Stimulated activated CD8-positive, alpha-beta memory T cell treated with anti-CD3 and anti-CD28 coated beads, Interleukin-4, amount 100 ng/mL, for 24 hours (primary cell): ENCODE data around the gene DOCK10.
"Not testable (repeated sequence)": the region's sequence is repeated elsewhere in the genome, so short reads cannot be mapped to it uniquely, and the experiment has no call there.

Experiments used
- DNase-seq: peaks from one replicate; pipeline ENCODE4 v3.0.0-alpha.2; 2020; ENCODE audit warnings: low read depth

The DOCK10 gene

DNA sequence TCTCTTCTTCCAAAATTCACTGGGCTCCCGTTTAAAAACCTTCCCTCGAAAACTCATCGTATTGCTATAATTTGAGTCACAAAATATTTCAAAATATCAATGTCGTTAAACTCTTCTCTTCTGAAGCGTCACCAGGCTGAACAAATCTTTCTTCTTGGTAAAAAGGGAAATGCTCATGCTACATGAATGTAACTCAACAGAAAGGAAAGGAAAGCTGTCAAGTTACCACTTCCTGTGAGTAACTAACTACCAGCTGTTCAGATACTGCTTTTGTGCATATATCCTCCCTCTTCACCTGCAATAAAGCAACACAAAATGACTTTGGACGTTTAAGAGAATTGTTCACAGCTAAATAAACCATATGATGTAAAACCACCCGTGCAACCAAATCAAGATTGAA lies 95.4 kb downstream of the DOCK10 start:
- DNase-seq: no peak

- no peak for DNase-seq
Observed at GRCh38 chr2:224944707-224945547, 97.3 kb downstream of the DOCK10 start.

DNA sequence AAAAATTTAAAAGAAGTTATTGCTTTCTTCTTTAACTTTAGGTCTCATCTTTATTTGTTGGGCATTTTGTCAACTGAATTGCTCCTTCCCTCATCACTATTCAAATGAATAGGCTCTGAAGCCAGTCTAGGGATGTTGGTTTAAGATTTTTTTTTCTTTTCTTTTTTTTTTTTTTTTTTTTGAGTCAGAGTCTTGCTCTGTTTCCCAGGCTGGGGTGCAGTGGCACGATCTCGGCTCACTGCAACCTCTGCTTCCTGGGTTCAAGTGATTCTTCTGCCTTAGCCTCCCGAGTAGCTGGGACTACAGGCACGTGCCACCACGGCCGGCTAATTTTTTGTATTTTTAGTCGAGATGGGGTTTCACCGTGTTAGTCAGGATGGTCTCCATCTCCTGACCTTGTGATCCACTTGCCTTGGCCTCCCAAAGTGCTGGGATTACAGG lies 98.6 kb downstream of the DOCK10 start:
- not testable (repeated sequence) for DNase-seq

DNA sequence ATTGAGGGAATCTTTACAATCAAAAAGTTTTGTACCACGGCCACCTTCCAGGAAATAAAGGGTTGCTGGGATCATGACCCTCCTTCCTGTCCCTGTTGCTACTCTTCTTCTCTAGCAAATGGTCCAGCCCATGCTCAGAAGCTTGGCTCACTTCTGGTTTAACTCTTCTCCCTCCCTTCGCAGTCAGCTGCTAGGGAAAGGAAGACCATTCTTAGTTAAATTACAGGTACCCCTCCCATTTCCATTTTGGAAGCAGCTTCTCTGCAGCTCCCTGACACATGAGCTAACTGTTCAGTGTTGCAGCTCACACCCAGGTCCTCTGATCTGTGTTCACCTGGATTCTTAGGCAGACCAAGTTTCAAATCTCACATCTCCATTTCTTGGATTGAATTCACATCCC lies 100.3 kb downstream of the DOCK10 start:
- DNase-seq: no peak

DNA sequence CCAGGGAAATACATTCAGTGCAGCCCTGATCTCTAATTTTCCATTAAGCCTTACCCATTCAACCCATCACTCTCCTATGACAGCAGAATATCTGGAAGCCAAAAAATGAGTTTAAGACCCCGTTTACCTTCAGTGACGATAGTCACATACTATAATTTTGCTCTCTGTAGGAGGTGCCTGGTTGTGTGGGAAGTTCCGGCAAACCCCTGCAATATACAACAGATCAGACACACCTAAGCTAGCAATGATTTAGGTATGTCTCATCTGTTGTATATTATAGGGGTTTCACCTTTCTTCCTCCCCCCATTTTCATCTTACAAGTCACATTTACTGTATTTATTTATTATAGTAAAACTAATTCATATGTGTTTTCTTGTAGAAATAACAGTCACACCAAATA lies 101.7 kb downstream of the DOCK10 start:
- DNase-seq: no peak

DNA sequence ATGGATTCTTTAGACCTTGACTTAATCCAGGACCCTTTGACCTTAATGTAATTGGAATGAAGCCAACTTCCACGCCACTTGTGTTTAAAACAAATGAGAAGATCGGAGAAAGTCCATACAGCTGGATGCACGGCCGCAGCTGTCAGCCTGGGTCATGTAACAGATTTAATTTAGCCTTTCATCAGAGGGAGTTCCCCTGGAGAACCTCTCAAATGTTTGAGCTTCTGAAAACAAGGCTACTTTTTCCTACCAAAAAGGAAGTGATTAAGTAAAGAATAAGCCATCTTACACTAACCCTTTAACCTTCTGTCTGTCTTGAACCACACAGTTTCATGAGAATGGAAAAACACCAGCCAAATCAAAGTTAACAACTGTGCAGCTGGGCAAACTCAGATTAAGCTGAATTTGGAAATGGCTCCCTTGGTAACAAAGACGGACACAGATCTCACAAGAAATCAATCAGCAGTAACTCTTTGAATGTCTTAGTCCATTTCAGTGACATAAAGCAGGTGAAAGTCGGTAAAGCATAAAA lies 103.6 kb downstream of the DOCK10 start:
- no peak for DNase-seq

GRCh38 chr2:224937887-224938286 lies 104.4 kb downstream of the DOCK10 start:
- no peak for DNase-seq

- DNase-seq: no peak
Observed at GRCh38 chr2:224934526-224935188, 107.6 kb downstream of the DOCK10 start.

- DNase-seq: no peak
Observed at GRCh38 chr2:224933431-224933830, 108.8 kb downstream of the DOCK10 start.

DNA sequence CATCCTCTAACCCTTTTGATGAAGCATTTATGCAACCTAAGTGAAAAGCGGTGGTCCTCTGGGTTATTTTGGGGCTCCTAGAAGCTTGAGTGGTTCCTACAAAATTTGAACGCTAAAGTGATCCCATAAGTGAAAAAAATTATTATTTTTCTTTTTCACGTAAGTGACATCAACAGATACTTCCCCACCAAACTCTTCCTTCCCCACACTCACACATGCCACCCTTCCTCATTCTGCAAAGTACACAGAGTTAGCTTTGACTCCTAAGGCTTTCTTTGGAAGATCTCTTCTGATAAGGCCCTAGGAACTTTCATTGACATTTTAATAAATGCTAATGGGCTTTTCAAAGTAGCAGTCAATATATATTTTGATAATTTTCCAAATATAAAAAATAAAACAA lies 109.7 kb downstream of the DOCK10 start:
- DNase-seq: no peak

GRCh38 chr2:224931956-224932355 lies 110.3 kb downstream of the DOCK10 start:
- DNase-seq: no peak

DNA sequence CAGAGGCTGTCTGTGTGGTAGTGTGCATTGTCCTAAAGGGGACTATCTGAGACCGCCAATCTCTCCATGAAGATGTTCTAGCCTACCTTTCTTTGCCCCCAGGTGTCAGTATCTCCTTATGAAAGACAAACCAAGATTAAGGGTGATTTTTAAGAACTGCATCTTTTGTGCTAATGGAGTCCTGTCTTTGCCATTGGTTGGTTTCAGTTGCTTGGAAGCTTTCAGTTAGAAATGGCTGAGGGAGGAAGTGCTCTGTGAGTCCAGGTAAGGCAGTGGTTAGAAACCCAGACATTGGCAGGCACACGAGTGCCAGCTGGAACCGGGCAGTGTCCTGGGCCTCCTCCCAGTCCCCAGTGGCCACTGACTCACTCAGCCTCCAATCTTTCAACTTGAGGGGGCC lies 111.3 kb downstream of the DOCK10 start:
- DNase-seq: no peak

DNA sequence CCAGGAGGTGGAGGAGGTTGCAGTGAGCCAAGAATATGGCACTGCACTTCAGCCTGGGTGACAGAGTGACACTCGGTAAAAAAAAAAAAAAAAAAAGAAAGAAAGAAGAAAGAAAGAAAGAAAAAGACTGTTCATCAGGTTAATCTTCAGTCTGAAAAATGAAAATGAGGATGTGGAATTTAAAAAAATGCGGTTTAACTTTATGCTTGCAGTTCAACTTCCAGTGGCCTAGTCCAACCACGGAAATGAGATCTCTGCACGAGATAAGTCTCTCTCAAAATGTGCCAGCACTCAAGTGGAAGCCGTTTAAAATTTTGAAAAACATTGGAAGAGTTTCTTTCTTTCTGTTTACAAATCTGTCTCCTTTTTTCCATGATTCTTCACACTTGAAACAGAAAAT lies 112.1 kb downstream of the DOCK10 start:
- DNase-seq: no peak

GRCh38 chr2:224929512-224929911 lies 112.8 kb downstream of the DOCK10 start:
- DNase-seq: no peak

- peak; percentile 25 for DNase-seq
Observed at GRCh38 chr2:224927646-224928173, 114.6 kb downstream of the DOCK10 start.

DNA sequence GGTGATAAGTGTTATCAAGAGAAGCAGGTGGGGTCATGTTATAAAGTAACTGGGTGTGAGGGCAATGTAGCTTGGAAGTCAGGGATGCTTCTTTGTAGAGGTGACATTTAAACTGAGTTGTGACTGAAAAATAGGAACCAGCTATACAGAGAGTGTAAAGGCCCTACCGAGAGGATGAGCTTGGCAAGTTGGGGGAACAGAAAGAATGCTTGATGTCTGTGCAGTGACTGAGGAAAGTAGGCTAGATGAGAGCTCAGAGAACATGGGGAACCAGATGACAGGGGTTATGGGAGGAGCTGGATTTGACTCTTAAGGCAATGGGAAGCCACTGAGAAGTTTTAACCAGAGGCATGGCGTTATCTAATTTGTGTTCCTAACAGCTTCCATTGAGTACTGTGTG lies 115.3 kb downstream of the DOCK10 start:
- DNase-seq: no peak

- DNase-seq: no peak
Observed at GRCh38 chr2:224925810-224926100, 116.5 kb downstream of the DOCK10 start.

GRCh38 chr2:224925061-224925809 lies 117.0 kb downstream of the DOCK10 start:
- no peak for DNase-seq

DNA sequence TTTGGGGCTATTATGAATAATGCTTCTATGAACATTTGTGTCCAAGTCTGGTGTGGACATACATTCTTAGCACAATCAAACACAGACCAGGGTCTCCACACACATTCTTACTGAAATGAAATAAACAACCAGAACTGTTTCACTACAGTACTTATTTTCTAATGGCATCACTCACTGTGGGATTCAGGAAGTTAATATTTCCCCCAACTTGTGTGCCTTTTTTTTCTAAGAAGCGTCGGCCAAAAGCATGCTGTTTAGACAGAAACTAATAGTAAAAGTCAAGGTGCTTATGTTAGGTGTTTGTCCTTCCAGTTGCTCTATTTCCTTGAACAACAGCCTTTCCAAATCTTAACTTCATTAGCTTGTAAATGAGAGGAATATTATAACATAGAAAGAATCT lies 117.6 kb downstream of the DOCK10 start:
- no peak for DNase-seq

DNA sequence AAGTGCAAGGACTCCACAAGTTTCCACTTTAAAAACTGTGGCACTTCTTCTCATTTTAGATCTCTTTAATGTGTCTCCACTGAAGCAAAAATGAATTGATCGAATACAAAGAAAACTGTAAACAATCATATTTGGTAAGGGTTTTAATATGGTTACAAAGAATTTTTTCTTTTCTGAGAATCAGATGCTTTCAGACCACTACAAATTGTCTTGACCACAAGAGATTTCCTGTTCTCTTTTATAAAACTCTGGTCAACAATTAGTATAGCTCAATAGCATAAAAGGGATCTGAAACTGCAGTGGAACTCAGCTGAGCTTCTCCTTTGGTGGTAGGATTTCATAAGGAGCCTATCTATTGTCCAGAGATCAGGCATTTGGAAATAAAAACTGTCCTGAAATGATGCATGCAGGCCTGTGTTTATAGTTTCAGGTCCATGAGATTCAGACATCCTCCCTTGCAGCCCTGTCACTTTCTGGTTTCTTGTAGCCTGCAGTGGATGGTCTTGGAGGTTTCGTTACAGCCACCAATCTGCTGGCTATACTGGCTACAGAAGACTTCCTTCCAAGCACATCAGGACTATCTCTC lies 120.0 kb downstream of the DOCK10 start:
- DNase-seq: no peak

- no peak for DNase-seq
Observed at GRCh38 chr2:224919472-224920110, 122.7 kb downstream of the DOCK10 start.
